ENCODE results near the gene RFT1.

The RFT1 gene

DNA sequence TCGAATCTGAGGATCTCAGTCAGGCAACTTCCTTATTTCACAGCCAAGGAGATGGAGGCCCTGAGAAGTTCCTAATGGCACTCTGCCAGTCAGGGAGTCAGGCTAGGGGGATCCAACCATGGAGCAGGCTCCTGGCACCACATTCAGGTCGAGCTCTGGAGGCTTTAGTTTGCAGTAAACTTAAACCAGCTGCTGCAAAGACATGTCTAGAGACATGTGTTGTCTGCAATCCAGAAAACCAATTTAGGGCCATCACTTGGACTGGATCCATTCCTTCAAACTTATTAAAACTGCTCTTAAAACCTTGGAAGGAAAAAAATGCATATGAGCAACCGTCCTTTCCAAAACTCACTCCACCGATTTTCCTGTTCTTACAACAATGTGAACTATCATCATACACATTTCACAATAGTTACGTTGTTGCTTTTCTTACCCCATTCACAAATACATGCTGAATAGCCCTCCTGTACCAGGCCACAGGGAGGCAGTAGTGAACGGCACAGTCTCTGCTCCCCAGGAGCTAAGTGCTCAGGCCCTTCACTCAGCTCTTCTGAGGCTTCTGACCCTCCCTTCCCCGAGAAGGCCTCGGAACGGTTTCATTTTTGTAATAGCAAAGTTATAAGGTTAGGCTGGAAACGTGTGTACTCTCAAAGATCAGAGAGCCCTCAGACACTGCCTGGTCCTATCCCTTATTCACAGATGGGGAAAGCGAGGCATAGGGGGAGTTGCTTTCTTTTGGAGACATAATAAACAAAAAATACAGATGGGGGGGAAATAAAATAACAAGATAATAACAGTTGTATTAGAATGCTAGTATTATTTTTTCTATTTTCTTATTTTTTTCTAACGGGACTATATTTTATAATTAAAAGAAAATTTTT lies 20.1 kb downstream of the RFT1 start:
- TF ChIP-seq CTCF (IDR thresholded peaks at IDR 0.05; ENCODE audit: control insufficient read depth, extremely low read depth, insufficient read depth) = peak; percentile 87
- no peak overlapping the region for H3K4me3 ChIP-seq (ENCODE audit: low read depth, low read length)
- DNase-seq (ENCODE audit: low read depth) = peak; percentile 61

DNA sequence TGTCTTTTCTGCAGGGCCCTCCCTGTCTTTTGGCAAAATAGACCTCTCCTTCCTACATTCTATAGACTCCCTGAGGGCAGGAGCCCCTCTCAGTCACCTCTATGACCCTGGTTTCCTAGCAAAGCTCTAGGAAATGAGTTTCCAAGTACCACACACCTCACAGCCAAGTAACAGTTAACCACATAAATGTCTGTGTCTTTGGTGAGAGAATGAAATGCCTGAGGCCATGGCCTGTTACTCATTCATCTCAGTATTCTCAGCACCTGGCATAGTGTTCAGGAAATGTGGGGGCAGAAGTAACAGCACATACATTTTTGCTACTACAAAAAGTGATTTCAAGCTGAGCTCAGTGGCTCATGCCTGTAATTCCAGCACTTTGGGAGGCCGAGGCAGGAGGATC lies 21.0 kb downstream of the RFT1 start:
- no peak for TF ChIP-seq CTCF (IDR thresholded peaks at IDR 0.05; ENCODE audit: control insufficient read depth, extremely low read depth, insufficient read depth)
- H3K4me3 ChIP-seq (ENCODE audit: low read depth, low read length) = no peak overlapping the region
- no peak for DNase-seq (ENCODE audit: low read depth)

DNA sequence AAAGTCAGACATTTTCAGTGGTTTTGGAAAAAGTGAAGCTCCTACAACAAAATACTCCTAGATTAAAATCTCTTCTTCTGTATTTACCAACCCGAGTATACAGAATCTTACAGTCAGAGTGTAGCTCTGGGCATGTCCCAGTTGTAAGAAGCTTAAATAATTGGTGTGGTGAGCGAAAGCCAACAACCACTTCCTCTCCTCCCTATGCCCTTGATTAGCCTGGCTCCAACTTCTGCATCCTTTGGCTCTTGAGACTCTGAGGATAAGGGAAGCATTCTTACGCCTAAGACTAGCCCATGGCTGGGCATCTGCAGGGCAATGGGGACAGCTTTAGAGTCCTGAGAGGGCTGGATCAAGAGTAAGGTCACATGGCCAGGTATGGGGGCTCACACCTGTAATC lies 25.5 kb downstream of the RFT1 start:
- TF ChIP-seq CTCF (IDR thresholded peaks at IDR 0.05; ENCODE audit: control insufficient read depth, extremely low read depth, insufficient read depth) = no peak
- H3K4me3 ChIP-seq (ENCODE audit: low read depth, low read length) = no peak overlapping the region
- no peak for DNase-seq (ENCODE audit: low read depth)

DNA sequence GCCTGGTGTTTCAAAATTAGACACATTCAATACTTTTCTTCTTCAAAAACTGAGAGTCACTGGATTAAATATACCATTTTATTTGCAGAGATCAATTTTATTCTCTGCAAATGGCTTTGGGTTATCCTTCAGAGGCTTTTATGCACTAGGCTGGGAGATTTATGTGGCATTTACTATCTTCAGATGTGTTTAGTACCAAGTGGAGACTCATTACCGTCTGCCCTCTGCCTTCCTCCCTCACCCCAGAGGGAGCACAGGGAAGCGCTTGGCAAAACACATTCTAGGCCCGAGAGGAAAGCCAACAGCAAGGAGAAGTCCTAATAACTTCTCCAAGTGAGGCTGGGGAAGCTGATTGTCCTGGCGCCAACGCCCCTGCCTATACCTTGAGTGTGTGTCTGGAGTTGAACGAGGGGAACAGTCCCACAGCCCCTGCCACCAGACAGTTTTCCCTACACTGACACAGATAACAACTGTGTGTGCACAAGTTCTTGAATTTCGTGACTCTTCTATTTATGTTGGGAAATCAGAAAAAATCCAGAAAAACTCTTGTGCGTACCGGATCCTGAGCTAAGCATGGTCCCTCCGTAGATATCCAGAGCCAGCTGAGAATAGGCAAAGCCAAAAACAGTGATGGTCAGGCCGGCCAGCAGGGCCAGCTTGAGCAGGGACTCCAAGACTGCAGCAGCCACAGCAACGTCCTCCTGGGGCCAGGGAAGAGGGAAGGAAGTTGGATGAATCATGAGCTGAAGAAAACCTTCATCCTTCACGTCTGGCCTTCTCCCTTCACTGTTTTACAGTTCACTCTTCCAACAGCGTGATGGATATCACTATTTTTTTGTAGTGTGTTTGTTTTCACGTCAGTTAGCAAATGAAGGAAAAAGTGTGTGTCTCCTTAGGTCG lies 26.6 kb downstream of the RFT1 start:
- no peak overlapping the region for H3K4me3 ChIP-seq (ENCODE audit: low read depth, low read length)
- no peak for DNase-seq (ENCODE audit: low read depth)
- TF ChIP-seq CTCF (IDR thresholded peaks at IDR 0.05; ENCODE audit: control insufficient read depth, extremely low read depth, insufficient read depth) = no peak

DNA sequence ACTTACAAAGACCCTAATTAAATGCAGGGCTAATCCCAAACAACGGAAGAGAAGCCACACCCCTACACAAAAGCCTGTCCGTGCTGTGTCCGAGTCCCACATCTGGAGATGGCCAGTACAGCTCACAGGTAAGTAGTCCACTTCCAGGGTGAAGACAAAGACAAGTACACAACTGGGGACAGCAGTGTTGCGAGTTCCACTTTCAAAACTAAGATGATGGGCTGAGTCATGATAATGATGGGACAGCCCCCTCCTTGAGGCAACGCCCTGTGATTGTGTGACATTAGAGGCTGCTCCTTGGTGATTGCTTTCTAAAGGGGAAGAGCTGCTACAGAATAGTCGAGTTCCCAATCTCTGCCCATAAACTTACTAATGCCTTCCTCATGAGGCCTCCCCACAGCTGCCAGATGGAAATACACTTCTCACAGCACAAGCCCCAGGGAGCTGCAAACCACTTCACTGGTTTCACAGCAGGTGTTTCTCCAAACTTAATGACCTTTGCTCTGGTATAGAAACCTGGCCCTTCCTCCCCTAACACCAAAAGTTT lies 27.6 kb downstream of the RFT1 start:
- no peak for TF ChIP-seq CTCF (IDR thresholded peaks at IDR 0.05; ENCODE audit: control insufficient read depth, extremely low read depth, insufficient read depth)
- no peak overlapping the region for H3K4me3 ChIP-seq (ENCODE audit: low read depth, low read length)
- DNase-seq (ENCODE audit: low read depth) = no peak

GRCh38 chr3:53101956-53102355 lies 28.3 kb downstream of the RFT1 start:
- TF ChIP-seq CTCF (IDR thresholded peaks at IDR 0.05; ENCODE audit: control insufficient read depth, extremely low read depth, insufficient read depth) = no peak
- DNase-seq (ENCODE audit: low read depth) = no peak
- no peak overlapping the region for H3K4me3 ChIP-seq (ENCODE audit: low read depth, low read length)

Measured in LNCaP clone FGC (cell line).